HG03354 (cell line): ENCODE measurements around the gene FNTB.

Experiments used
- ATAC-seq: cut with Tn5 transposase; IDR thresholded peaks from one replicate; pipeline ENCODE4 v1.9.1; 2021; ENCODE audit warnings: mild to moderate bottlenecking; ENCODE audit not compliant: unreplicated experiment, poor library complexity, severe bottlenecking

Gene FNTB, protein sequence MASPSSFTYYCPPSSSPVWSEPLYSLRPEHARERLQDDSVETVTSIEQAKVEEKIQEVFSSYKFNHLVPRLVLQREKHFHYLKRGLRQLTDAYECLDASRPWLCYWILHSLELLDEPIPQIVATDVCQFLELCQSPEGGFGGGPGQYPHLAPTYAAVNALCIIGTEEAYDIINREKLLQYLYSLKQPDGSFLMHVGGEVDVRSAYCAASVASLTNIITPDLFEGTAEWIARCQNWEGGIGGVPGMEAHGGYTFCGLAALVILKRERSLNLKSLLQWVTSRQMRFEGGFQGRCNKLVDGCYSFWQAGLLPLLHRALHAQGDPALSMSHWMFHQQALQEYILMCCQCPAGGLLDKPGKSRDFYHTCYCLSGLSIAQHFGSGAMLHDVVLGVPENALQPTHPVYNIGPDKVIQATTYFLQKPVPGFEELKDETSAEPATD

GRCh38 chr14:64986648-64987437 lies at the start of gene FNTB:
Gene FNTB (plus strand): TSS chr14:64986895. CDS start chr14:64986954, 59 bp downstream.
- ATAC-seq = peak; percentile 96

GRCh38 chr14:64937171-64937820 lies 49.4 kb upstream of the FNTB start:
- ATAC-seq = no peak

- no peak for ATAC-seq
These were observed 48.9 kb upstream of the FNTB start for GRCh38 chr14:64937821-64938193.

GRCh38 chr14:64938972-64939816 lies 47.5 kb upstream of the FNTB start:
- ATAC-seq = no peak

DNA sequence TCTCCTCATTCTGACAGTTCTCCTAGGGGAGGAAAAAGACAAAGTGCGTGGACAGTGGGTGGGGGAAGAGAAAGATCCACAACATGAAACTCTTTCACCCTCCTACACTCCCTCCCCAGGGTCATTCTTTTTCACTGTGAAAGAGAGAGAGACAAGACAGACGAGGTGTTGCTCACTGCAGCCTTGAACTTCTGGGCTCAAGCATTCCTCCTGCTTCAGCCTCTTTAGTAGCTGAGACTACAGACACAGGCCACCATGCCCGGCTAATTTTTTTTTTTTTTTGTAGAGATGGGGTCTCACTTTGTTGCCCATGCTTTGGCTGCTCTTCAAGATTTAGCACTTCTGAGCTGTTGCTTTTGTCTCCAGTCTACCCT lies 46.9 kb upstream of the FNTB start:
- no peak for ATAC-seq

GRCh38 chr14:64940336-64940910 lies 46.3 kb upstream of the FNTB start:
- no peak for ATAC-seq

- no peak for ATAC-seq
These were observed 44.1 kb upstream of the FNTB start, which contains the start of gene GPX2 for GRCh38 chr14:64942531-64943111. Gene GPX2 (minus strand): TSS chr14:64942745. CDS start chr14:64942726, 19 bp downstream.

DNA sequence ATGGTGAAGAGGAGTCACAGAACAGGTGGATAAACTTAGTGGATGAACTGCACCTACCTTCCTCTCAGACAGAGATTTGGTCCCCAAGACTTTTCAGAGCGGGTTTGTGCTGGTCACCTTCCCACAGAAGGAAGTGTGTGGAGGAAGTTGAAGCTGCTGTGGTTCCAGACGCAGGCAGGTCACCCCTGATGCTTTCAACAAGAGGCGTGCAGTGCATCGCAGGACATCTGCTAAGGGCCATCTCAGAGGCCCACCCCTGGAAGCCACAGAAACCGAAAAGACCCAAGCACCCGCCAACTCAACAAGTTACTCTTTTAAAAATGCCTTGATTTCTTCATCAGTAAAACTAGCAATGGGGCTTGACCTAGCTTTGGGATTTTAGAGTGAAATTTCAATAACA lies 43.1 kb upstream of the FNTB start:
- ATAC-seq = no peak

- ATAC-seq = no peak
These were observed 42.7 kb upstream of the FNTB start for GRCh38 chr14:64944041-64944440.

DNA sequence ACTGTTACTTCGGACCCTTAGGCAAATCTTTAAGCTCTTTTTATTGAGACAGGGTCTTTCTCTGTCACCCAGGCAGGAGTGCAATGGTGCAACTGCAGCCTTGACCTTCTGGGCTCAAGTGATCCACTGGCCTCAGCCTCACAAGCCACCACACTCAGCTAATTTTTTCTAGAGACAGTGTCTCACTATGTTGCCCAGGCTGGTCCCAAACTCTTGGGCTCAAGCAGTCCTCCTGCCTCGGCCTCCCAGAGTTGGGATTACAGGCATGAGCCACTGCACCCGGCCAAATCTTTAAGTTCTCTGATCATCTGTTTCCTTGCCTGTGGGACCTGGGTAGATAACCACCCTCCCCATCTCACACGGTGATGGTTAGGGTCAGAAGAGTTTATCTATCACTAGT lies 41.8 kb upstream of the FNTB start:
- no peak for ATAC-seq

DNA sequence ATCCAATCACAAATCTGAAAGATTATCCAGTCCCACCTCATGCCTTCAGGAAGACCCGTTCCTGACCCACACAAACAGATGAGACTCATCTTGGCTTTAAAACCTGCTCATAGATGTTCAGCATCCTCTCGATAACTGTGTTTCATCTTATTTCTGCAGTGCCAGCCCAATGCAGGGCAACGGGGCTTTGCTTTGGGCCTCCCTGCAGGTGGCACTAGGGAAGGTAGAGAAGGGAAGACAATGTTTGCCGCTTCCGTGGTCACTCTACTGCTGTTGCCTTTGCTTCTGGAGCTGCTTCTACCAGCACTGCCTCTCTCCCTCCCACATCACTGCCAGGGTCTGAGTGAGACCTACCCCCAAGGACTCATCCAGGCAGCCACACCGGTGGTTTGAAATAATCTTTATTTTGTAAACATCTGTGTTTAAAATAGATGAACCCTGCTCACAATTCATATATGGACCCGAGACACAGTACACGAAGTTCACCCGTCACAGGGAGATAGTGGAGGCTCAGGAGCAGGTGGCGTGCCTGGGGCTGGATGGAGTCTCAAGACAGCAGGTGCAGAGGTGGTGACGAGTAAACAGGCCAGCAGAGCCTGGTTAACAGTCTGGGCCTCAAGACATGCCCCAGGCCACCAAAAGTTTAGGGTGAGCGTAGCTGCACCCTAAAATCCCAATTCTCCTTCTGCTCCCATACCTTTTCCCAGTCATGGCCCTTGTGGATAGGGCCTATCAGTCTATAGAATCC lies 41.1 kb upstream of the FNTB start:
- ATAC-seq = no peak

DNA sequence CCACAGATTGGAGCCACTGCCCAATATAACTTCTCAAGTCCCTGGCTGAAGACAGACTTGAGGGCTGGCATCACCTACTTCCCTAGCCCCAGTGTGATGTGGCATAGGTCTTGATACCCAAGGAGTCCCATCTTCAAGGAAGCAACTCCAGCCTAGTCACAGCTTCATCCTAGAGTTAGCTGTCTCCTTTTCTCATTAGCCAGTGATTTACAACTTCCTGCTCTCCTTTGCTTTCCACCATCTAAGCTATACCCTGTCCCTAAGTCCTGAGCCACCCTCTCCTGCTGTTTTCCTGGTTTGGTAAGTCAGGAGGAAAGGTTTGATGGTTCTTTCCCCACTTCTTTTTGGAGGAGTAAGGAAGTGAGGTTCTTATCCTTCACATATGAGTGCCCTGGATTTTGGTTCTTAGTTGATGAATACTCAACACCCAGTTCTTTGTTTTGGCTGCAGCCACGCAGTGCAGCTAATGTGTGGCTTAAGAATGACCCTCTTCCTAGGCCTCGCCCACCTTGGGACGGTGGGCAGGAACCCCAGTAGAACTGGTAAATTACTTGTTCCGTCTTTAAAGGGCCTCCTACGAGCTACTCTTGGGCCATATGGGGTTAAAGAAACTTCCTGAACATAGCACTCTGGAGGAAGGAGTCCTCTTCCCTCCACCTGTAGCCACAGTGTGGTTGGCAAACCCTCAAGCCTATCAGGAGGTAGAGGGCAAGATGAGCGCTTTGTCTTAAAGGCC lies 40.2 kb upstream of the FNTB start:
- ATAC-seq = no peak

- no peak for ATAC-seq
These were observed 38.7 kb upstream of the FNTB start for GRCh38 chr14:64947710-64948611.

DNA sequence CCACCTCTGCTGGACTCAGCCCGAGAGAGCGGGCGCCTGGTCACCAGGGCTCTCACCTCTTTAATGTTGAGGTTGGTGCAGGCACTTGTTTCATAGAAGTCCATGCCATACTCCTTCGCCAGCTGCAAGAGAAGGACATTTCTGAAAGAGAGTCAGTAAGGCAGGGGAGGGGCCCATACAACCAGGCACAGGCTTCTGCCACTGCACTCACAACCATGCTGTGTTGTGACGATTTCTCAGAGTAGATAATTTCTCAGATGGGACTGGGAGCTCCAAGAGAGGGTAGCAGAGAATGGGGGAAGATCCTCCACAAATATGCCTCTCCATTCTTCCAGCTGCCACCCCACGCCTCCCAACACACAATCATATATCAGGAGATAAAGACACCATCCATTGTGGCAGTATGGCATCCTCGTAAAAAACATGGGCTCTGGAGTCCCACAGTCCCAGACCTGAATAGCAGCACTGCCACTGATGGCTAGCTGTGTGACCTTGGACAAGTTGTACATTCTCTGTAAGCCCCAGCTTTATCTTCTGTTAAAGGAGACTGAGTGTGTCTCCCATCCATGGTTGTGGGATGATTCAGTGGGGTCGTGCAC lies 38.0 kb upstream of the FNTB start:
- no peak for ATAC-seq

GRCh38 chr14:64950889-64951288 lies 35.8 kb upstream of the FNTB start:
- ATAC-seq = no peak

- no peak for ATAC-seq
These were observed 35.4 kb upstream of the FNTB start for GRCh38 chr14:64951291-64951690.
